Activated T-cell treated with anti-CD3 and anti-CD28 coated beads, Interleukin-2, amount 50 U/mL, for 1 hour (primary cell): Measurements from ENCODE around the gene TLE4.

Experiments used
- DNase-seq: peaks from one replicate; pipeline ENCODE4 v3.0.0-alpha.2; 2020

The TLE4 gene

DNA sequence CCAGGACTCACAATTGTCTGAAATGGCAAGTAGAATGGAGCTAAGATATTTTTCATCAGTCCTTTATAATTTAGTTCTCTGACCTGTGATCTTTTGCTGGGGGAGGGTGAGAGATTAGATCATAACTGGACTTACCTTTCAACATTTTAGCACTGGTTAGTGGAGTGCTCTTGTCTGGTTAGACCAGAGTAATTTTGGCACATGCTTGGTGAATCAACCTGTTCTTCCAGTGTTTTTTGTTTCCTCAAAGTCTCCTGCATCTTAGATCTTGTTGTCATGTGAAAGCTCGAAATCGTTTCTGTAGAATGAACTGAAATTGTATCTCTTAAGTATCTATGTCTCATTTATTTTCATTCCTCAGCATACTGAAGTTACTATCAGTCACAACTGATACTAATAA lies 122.4 kb downstream of the TLE4 start:
- DNase-seq: no peak

DNA sequence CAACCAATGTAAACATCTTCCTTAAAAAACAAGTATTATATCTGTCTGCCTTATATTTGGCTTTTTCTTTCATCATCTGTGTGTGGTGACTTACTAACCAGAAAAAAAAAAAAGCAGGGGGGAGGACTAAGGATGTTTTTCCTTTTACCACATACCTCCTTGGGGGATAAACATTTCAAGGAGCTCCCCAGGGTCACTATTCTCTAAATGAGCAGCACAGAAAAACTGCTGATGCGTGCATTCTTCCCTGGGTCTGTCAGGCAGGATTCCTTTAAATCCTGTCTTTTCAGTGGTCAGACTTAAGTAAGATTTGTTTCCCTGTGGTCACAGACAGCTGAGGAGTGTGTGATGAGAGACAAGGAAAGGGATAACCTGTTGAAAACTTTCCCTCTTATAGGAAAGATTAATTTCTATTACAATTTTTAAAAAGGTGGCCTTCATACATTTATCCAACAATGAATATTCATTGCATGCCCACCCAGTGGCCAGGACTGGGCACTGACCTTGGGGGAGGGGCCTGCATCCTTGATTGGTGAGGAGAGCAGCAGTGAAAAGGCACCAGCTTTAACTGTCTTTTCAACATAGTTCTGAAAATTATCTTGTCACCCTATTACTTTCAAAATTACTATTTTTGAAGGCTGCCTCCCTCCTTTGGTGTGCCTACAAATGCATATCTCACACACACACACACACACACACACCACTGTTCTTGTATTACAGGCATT lies 123.1 kb downstream of the TLE4 start:
- DNase-seq: no peak

DNA sequence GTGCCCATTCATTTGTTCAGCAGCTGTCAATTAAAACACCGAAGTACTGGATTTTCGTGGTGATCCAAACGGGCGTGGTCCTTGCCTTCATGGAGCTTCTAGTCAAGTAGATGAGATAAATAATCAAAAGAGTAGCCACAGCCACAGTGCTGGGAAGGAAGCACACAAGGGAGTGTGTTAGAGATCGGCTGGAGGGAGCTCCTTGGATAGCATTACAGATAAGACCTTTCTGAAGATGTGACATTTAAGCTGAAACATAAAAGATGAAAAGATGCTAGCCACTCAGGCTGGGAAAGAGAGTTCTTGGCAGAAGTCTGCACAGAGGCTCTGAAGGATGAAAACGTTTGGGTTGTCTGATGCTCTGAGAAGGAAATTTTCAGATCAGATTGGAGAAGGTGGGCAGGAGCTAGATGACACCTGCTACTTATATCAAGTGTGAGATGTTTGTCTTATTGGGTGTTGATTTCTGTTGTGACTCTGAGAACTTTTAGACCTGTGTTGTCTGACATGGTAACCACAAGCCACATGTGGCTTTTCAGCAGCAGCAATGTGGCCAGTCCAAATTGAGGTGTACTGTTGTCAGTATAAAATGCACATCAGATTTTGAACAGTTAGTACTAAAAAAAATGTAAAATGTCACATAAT lies 123.9 kb downstream of the TLE4 start:
- DNase-seq: no peak

DNA sequence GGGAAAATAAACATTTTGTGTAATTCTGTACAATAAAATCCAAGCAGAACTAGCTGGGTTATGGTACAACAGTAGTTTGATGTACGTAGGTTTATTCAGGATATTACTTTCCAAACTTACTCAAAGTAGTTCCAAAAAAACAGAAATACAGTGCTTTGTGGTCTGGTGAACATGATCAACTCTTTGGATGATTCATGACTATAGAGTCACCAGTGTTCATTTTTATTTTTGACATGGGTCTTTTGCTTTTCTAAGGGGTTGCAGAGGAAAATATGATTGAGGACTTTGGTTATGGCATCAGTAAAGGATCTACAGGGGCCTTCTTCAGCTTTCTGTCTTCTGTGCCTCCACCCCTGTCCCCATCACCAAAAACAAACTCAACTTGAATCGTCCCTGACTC lies 127.2 kb downstream of the TLE4 start:
- DNase-seq: no peak

DNA sequence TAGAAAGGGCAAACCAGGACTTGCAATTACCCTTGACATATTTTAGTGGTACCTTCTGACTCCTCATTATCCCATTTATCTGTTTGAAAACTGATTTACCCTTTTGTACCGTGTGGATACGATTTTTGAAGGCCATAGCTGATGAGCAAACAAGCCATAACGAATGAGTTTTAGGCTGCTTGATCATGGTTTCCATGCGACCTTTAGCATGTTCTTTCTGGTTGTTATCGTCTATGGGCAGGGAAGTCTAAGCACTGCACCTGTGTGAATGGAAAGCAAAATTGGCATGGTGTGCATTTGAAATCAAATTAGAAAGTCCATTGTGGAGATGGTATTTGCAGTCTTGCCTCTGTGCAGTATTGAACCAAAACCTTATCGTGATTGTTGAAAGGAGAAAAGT lies 127.7 kb downstream of the TLE4 start:
- DNase-seq: no peak

DNA sequence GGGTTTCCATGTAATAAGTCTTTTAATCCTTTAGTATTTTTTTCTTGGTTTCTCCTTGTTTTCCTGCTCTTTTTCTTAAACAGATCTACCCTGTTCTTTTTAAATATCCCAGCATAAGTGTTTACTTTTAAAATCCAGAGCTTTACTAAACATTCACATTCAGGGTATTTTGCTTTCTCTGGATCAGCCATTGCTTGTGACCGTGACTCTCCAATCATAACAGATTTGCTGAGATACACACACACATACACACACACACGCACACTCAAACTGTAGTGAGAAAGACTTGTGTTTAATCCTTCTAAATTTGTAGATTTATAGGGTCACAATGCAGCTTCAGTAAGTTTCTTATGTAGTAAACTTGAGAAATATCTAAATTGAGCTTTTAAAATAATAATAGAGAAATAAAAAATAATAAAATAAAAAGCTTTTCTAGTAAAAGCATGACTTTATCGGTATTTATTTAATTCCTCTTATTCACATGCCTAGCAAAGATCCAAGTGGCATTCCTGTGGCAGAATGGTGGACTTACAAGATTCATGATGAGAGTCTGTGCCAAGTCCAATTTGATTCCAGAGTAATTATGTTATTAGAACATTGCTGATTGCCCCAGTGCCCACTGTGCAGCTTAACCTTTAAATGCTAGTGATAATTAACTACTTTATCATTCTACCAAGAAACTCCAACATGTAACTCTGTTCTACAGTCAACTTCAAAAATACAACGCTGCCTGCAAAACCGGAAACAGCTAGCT lies 129.0 kb downstream of the TLE4 start:
- no peak for DNase-seq

DNA sequence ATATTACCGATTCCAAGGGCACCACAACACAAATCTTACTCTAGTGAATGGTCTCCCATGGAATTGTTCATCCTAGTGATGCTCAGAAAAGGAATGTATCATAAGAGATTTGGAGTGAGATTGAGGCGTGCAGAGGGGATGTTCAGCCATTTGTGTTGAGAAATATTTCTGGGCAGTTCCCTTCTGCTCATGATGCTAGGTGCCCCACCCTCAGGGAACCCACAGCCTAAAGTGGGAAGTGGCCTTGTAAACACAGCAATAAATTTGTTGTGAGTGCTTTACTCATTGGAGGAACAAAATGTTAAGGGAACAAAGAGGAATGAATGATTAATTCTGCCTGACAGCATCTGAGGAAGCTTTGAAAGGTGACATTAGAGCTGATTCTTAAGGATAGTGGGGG lies 129.9 kb downstream of the TLE4 start:
- DNase-seq: no peak

DNA sequence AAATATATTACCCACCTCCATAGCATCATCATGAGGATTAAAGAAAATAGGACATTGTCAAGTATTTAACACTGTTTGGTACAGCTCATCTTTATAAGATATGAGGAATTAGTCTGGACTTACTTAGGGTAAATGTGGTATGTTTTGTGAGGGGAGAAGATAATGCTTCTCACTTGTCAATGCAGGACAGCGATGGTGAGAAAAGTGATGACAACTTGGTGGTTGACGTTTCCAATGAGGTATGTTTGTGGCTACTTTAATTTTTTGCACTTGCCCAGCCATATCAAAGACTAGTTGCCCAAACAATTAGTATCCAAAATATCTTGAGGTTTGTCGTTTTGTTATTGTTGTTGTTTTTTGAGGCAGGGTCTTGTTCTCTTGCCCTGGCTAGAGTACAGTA lies 133.9 kb downstream of the TLE4 start:
- DNase-seq: no peak

DNA sequence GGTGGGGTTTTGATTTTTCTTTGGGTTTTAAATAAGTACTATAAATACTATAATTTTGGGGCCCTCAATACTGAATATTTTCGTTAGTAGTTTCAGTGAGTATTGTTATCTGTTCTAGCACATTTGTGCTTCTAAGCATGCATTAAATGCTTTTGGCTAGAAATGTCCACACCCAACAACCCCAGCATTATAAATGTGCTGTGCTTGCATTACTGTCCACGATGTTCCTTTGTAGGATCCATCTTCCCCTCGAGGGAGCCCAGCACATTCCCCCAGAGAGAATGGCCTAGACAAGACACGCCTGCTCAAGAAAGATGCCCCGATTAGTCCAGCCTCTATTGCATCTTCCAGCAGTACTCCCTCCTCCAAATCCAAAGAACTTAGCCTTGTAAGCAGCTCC lies 134.7 kb downstream of the TLE4 start:
- no peak for DNase-seq

DNA sequence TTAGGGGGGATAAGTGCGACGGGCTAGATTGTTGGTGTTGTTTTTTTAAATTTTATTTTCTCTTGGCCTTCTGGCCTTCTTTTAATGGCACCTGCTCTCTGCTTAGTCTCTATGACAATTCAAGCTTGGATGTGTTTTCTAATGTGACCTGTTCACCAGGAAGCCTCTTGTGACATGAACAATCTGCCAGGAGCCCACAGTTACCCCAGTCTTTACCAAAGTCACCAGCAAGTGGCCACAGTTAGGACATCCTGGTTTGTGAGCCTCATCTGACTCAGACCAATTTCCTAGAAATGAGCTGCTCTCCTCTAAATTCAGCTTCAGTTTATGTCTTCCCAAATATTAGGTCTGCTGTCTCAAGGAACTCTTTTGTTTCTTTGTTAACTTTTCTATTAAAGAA lies 135.8 kb downstream of the TLE4 start:
- no peak for DNase-seq

DNA sequence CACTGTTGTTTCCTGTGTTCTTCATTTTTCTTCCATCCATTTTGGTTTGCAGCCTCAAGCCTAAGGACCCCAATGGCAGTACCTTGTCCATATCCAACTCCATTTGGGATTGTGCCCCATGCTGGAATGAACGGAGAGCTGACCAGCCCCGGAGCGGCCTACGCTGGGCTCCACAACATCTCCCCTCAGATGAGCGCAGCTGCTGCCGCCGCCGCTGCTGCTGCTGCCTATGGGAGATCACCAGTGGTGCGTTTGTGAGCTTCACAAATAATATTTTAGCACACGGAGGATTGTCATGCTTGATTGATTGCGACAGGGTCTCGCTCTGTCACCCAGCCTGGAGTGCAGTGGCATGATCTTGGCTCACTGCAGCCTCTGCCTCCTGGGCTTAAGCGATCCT lies 136.8 kb downstream of the TLE4 start:
- DNase-seq: no peak

DNA sequence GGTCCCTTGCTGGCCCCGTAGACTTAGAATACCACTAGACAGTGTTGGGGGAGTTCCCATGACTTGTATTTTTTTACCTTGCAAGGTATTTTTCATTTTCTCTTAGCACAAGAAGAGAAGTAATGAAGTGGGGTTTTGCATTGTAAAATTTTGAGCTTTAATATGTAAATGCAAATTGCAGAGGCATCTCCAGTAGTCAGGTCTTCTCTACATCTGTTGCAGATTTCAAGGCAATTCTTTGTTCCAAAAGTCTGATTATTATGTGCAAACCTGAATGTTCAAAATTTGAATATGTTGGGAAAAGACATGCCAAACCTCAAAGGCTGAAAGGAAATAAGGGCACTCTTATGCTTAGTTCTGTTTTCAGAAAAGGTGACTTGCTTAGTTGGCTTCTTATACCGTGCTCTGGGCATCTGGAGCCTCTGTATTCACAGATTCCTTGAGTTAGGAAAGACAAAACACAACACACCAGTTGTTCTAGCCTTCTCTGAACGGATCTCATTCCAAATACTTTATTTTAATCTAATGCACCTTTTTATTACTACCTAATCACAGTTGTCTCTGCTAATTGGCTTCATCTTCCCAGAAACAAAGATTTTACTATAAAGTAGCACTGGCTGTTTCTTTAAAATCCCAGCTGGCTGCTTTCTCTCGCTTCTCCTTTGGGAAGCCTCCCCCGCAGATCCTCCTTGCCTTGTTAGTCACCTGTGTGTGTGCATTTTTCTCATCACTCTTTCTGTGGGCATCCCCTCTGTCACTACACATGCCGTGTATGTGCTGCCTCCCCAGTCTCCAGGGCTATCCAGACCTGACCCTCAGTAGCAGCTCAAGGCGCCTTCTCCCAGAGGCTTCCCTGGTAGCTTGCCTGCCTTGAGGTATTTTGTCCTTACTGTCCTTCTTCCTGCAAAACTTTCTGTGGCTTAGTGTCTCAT lies 138.2 kb downstream of the TLE4 start:
- DNase-seq: no peak

DNA sequence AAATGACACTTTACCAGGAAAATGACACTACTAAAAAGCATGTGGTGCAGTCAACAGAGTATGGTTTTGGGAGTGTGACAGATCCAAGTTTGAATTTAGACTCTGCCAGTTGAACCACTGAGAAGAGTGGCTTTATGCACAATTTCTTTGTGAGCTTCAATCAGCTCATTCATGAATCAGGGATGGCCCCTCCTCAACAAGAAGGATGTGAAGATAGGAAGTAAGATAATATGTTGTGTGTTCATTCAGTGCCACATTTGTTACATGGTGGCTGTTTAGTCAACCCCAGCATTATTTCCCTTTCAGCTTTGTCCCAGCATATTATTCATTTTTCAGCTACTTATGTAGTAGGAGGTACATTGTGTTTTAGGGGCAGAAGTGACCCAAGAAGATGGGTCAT lies 140.1 kb downstream of the TLE4 start:
- DNase-seq: no peak

DNA sequence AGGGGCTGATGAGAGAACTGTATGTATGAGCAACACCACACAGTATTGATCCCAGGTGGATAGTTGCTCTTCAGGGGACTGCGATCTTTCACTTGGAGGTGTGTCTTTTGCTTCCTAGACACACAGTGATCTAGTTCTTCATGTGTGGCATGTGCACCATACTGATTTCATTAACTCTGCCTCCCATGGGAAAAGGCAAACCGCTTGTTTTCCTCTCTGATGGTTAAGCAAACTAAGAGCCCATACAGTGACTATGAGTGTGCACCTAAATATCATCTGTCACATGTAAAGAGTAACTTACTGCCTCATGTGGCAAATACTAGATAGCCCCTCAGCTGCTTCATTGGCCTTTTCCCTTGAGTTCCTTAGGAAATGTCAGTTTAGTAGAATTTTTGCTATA lies 147.3 kb downstream of the TLE4 start:
- no peak for DNase-seq

DNA sequence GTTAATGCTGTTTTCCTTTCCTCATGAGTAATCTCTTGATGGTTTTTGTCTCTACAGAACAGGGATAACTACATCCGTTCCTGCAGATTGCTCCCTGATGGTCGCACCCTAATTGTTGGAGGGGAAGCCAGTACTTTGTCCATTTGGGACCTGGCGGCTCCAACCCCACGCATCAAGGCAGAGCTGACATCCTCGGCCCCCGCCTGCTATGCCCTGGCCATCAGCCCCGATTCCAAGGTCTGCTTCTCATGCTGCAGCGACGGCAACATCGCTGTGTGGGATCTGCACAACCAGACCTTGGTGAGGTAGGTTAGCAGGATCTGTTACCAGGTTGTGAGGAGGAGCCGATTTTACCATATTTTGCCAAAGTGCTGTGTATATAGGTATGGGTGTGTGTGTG lies 148.2 kb downstream of the TLE4 start:
- no peak for DNase-seq

DNA sequence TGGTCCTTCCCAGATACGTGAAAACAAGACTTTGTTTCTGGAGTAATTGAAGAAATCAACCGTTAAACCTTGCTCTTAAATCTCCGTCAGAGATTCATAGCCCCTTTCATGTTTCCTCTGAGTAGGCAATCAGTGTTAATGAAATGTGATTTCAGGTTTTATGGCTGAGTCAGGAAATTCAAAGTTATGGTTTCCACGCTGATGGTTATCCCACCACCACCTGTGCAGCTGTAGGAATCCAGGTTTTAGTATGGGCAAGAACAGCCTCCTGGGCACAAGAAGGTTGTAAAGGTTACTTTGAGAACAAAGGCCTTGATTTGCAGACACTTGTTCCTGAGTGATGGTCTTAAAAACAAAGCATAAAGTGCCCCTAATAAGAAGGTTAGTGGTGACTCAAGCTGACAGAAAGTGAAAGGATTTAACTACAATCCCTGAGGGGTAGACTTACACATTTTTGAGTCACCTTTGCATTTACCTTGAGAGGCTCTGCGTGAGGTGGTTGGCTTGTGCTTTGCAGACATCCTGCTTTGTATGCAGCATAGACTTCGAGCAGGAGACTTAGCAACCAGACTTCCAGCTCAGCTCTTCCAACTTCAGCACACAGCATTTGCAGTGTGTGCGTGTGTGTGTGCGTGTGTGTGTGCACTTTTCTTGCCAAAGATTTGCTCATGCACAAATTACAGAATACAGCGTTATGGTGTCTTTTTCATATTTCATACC lies 159.6 kb downstream of the TLE4 start:
- DNase-seq: no peak

DNA sequence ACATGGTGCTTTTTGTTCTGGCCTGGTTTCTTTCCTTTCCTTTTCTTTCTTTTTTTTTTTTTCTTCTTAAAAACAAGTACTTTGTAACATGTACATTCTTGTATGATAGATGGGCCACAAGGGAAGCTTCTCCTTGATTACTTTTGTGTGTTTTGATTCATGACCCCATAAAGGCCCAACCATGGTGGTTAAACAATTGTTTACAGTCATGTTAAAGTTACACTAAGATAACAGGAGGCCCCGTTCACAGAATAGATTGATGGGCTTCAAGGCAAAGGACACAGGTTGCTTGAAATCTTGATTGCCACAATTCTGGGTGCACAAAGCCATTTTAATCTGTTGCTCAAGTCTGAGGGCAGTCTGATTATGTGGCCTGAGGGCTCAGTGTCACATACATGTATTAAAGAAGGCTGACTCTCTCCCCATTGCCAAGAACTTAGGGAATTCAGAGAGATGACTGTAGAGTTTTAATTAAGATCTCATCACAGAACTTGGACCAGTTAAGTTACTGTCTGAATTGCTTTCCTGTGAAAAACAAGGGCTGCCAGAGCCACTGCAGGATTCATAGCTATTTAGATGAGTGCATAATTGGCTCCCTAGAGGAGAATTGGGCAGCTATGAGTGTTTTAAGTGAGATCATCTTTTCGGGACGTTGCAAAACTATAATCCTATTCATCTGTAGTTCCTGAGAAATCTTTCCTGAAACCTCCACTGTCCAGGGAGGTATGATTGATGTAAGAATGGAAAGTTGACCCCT lies 163.4 kb downstream of the TLE4 start:
- DNase-seq: no peak

DNA sequence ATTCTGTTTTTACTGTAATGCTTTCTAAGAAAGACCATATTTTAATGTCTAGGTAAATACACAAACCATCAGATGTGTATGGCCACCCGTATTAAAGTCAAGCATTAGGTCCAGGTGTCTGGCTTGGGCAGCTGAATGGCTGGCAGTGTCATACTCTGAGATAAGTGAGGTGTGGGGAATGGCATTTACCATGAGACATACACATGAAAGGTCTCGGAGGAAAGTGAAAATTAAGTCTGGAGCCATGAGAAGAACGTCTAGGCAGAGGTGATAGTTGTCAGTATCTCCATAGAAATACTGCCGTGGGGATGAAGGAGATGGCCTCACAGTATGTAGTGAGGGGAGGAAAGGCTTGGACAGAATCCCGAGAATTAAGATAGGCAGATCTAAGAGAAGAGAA lies 164.3 kb downstream of the TLE4 start:
- no peak for DNase-seq

DNA sequence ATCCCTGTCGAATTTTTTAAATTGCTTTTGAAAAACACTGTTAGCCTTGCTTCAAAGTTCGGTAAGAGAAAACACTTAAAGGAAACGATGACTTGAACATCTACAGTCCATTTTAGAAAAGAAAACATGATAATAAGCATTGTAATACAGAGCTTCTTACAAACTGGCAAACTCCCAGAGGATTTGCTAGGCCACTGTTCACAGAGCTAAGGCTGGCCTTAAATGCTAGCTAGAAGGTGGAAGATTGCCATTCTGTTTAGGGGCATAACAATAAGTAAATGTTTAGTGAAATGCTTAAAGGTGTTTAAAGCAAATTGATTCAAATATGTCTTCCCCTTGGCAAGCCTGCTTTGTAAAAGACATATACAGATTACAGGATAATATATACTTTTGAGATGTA lies 169.6 kb downstream of the TLE4 start:
- no peak for DNase-seq

DNA sequence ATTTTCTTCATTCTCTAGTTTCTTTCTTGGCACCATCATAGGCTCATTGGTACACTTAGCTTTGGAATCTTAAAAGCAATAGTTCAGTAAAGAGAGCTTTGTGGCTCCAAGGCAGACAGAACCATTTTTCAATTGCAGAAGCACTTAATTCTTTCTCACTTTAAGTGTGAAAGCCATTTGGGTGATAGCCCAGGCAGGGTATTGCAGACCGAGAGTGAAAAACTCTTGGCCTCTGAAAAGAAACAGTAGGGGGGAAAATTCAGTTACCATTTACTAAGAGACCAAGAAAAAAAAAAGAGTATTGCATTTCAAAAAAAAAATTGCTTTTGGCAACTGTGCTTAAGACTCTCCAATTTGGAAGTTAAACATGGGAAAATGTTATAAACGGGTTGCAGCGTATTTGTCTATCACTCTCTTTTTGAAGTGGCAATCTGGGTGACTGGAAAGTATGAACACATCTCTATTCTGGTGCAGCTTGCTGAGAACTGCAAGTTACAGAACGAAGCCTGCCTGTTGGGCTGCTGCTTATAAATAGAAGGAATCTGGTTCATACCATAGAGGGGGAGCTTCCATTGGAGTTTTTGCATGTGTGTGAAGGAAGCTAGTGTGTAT lies 170.5 kb downstream of the TLE4 start:
- DNase-seq: no peak

DNA sequence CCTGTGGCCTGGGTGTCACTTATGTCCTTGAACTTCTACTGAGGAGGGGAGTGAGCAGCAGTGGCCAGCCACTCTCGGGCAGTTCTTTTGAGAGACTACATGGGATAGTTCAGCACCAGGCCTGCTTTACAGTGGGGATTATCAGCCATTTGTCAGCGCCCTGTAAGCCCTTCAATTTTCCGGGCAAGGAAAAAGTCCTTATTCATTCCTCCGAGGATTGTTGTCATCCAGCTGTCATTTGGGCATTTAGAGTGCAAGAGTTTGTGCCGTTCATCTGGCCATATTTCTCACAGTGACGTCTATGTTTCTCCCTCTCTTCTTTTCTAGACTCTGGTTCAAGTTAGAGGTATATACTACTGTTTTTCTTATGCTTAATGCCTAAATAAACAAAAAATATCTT lies 172.8 kb downstream of the TLE4 start:
- no peak for DNase-seq
